DMS53 treated with DMSO at 0.1 percent for 48 hours (cell line): Measurements from ENCODE around the gene PTPN7.
"Not testable (repeated sequence)": the region's sequence is repeated elsewhere in the genome, so short reads cannot be mapped to it uniquely, and the experiment has no call there.

Source experiments
- DNase-seq: peaks from one replicate; lab custom pipeline; 2025; ENCODE audit not compliant: unreplicated experiment; lab: John Stamatoyannopoulos, UW

The PTPN7 gene

DNA sequence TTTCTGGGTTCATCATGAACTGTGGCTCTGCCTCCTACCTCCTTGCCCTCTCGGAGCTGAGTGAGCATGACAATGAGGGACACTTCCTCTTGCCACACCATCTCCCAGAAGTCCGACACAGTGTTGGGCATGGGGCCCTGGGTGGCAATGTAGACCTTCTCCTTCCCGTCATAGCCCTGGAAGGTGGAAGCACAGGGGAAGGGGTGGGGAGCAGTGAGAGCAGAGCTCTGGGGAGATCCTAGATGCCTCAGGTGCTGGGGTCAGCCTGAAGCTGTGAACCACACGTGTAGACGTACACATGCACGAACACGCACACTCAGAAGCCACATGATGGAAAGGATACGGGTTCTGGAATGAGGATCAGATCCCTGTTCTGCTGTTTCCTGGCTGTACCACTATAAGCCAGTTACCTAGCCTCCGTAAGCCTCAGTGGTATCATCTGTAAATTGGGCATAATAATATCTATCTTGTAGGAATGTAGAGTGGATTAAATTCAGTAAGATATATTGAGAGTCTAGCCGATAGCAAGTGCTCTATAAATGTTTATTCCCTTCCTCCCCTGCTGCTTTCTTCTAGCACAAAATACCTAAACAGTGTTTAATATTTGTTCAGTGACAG lies 6.1 kb downstream of the PTPN7 start:
- DNase-seq = no peak

DNA sequence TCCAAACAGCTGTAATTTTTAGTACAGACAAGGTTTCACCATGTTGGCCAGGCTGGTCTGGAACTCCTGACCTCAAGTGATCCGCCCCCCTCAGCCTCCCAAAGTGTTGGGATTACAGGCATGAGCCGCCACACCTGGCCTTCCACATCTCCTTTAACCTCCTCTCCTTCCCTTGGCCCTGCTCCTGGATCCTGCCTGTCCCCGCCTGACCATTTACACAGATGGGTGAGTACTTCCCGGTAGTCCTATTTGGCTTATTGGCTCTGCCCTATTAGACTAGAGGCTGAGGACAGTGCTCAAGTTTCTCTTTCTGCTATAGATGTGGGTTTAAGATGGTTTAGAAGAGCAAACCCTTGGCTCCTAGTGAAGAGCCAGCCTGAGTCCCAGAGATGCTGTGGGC lies 7.1 kb downstream of the PTPN7 start:
- DNase-seq = no peak

DNA sequence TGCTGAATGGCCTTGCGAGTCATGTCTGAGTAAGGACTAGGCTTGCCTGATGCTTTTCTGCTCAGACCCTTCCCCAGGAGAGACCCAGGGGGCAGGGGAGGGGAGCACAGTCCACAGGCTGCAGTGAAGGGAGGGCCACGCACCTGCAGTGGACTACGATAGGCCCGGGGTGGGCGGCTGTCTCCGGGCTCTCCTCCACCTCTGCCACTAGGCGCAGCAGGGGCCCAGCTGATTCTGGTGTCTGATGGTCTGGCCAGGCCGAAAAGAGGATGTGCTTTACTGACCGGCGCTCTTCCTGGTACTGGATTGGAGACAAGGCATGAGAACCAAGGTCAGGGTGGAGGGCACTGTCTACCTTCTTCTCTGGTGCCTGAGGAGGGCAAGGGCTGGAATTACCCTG lies 8.0 kb downstream of the PTPN7 start:
- no peak for DNase-seq

DNA sequence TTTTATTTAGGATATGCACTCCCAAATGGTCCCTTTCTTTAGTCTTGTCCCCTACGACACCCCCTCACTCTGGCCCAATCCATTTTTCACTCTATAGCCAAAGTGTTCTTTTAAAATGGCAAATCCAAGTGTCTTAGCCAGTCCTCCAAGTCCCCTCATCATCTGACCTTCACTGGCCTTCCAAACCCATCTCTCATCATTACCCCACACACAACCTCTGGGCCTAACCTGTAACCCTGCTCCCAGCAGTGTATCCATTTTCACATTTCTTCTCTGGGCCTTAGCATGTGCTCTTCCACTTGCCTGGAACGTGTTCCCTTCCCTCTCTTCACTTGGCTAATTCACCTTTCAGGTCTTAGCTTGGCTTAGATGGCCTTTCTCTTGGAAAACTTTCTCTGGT lies 9.4 kb downstream of the PTPN7 start:
- DNase-seq = no peak

DNA sequence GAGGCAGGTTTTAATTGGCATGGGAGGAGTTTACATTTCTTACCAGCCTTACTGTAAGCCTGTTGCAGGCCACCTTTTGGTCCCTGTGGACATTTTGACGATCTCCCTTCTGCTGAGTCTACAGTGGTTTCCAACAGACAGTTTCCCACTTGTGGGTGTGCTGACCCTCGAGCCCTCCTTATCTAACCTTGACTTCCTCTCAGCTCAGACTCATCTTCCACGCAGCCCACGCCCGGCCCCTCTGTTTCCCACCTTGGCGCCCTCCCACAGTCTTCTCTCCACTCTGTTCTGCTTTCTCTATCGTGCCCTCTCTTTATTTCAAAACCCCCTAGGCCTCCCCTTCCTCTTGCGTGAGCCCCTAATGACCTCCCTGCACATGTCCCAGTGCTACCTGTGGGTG lies 9.8 kb downstream of the PTPN7 start:
- DNase-seq = no peak

DNA sequence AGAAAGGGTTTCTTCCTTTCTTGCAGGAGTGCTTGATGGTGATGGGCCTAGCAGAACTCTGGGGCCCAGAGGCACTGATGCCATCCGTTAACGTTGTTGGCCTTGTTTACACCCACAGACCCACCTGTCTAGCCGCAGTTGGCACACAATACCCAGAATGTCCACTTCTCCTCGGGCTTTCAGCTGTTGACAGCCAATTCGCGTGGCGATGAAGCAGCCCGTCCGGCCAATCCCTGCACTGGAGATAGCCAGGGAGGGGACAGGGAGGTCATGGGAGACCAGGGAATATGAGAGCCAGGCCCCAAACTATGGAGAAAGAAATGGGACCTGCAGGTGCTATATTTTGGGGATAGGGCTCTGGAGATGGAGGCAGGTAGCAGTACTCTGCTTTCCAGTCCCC lies 10.2 kb downstream of the PTPN7 start:
- DNase-seq = no peak

DNA sequence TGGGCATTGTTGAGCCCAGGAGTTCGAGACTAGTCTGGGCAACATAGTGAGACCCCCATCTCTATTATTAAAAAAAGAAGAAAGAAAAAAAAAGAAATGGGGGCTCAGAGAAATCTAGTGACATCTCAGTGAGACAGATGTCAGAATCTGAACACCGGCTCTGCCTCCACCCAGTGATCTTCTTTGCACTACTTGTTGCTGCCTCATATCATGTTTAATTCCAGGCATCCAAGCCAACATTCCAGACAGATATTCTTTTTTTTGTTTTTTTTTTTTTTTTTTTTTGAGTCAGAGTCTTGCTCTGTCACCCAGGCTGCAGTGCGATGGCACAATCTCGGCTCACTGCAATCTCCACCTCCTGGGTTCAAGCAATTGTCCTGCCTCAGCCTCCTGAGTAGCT lies 10.8 kb downstream of the PTPN7 start:
- no peak for DNase-seq

DNA sequence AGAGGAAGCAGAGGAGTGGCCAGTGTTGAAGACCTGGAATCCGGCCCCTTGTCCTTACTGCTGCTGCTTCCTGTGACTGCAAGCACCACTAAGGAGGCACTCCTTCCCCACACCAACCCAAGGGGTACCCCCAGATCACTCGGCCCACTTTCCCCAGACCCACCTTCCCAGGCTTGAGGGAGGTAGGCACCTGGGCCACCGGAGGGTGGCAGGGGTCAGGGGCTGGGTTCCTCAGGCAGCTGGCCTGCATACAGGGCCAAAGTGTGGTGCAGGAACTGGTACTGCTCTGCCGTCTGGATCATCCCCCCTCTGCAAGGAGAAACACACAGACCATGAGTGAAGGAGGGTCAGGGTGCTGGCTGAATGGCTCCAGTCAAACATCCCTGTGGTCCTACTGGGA lies 12.0 kb downstream of the PTPN7 start:
- no peak for DNase-seq

DNA sequence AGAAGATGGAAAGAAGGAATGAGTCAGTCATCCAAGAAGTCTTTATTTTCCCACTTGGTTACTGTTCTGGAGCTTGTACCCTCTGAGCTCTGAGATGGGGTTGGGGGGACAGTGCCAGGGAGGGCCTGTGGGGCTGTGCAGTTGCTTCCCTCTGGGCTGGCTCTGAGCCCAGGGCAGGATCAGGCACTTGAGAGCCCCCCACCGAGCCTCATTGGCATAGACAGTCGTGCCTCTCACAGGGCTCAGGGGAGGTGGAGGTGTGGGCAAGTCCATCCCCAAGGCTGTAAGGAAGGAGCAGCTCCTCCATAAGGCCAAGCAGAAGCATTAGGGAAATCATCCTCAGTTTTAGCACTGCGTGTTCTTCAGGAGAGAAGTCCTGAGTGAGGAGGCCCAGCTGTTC lies 13.4 kb downstream of the PTPN7 start:
- DNase-seq = no peak

DNA sequence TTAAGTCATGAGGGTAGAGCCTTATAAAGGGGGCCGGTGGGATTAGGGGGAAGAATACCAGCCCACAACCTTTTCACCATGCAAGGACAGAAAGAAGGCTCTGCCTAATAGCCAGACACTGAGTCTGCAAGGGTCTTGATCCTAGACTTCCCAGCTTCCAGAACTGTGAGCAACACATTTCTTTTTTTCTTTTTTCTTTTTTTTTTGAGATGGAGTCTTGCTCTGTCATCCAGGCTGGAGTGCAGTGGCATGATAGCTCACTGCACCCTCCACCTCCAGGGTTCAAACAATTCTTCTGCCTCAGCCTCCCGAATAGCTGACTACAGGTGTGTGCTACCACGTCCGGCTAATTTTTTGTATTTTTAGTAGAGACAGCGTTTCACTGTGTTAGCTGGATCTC lies 14.1 kb downstream of the PTPN7 start:
- no peak for DNase-seq

DNA sequence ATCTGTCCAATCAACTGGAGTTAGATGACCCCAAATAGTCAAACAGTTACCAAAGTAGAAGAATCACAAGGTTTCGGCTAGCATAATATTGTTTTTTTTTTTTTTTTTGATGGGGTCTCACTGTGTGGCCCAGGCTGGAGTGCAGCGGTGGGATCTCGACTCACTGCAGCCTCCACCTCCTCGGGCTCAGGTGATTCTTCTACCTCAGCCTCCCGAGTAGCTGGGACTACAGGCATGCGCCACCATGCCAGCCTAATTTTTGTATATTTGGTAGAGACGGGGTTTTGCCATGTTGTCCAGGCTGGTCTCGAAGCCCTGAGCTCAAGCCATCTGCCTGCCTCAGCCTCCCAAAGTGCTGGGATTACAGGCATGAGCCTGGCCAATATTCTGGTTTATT lies 14.7 kb downstream of the PTPN7 start:
- not testable (repeated sequence) for DNase-seq

DNA sequence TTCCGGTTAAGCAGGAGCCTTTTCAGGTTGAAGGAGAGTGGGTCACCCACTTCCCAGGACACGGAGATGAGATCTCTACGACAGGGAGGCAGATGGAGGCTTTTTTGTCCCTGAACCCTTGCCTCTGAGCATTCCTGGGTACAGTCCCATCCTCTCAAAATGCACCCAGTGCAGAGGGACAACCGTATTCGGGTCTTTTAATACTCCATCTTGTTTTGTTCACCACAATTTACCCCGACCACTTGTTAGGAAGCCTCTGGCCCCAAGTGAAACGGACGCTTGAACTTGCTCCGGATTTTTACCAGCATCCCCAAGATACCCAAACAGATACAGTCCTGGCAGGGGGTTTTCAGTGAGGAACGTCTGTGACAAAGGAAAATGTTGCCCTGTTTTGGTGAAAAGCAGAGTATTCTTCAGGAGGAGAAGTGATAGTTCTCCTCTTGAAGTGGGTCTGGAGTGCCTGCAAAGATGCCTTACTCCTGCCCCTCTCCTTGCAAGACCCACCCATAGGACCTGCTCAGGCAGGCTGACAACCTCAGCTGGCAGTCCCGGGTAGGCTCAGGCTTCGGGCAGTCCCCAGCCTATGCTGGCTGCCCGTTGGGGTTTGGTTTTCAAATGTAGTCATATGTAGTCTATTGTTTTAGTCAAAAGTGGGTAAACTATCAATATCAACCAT lies 15.2 kb downstream of the PTPN7 start:
- DNase-seq = no peak

DNA sequence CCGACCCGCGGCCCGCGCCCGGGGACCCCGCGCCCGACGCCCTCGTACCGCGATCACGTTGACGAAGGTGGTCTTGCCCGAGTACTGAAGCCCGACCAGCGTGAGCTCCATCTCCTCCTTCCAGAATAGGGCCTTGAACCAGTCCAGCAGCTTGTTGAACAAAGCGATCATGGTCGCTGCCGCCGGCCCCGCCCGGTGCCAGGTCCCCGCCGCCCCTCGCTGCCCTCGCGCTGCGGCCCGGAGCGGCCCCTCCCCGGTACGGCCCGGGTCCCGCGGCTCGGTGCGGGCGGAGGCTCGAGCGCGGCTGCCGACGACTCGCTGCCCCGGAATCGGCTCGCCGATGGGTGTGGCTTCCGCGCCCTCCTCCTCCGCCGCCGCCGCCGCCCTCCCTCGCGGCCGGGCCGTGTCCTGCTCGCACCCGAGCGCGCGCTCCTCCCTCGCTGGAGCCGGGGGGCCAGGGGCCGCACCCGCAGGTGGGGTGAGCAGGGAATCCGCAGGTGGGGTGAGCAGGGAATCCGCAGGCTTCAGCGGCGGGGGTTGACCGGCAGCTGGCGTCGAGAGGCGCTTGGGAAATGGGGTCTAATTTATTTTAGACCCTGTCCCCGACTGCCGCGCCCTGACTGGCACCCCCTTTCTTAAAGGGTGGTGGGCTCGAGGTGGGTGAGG lies 15.9 kb downstream of the PTPN7 start, which contains the start of gene ARL8A:
Gene ARL8A, minus strand, starts transcription at position 336 of the 666 bp plus-strand sequence. Its CDS starts 165 bp downstream, at position 171.
- peak; percentile 37 for DNase-seq

DNA sequence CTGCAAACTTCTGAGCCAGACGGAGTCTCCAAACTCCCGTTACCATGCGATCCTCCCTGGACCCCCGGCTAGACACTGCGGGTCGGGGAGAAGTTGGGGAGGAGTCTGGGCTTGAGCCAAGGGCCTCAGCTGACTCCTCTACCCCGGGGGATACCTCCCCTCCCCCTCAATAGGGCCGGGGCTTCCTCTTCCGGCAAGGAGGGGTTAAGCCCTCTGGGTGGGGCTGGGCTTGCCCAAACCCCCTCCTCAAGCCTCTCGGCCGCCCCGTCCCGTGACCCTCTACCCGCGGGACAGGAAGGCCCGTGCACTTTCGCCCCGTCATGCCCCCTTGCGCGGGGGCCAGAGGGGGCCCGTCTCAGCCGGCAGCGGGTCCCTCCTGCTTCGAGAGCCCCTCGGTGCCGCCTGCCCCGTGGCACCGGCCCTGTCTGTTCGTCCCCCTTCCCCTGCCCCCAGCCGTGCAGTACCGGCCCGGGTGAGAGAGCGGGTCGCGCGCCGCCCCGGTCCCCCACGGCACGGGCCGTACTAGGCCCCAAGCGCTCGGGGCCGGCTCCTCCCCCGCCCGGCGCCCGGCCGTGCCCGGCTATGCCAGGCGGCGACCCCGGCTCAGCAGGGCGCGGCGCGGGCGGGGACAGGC lies 16.5 kb downstream of the PTPN7 start:
- DNase-seq = no peak

DNA sequence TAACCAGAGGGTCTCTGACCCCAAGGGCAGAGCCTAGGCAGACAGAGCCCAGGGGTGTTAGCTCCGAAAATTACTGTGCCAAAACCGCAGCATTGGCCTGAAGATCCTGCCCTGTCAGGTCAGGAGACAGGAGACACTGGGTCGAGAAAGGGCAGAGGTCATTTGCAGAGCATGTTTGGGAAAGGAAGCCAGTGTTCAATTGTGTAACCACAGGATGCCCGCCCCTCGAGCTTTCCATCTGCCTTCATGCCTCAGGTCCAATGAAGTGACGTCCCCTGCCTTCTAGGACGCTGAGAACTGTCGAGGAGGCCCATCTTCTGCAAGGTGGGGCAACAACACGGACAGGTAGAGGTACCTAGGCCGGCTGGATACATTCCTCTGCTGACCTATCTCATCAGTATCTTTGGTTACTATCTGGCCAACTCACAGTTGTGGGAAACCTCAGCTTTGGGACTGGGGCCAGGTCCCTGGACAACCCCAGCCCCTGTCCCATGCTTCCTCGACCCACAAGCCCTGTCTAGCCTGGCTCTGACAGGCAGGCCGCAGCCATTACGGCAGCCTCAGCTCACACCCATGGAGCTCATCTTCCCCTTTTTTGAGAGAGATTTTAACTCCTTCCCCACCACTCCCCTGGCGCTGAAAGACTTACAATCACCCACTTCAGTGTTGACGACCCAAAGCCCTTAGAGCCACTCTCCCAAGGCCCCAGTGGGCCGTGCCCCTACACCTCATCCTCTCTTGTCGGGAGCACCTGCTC lies 17.2 kb downstream of the PTPN7 start:
- no peak for DNase-seq

DNA sequence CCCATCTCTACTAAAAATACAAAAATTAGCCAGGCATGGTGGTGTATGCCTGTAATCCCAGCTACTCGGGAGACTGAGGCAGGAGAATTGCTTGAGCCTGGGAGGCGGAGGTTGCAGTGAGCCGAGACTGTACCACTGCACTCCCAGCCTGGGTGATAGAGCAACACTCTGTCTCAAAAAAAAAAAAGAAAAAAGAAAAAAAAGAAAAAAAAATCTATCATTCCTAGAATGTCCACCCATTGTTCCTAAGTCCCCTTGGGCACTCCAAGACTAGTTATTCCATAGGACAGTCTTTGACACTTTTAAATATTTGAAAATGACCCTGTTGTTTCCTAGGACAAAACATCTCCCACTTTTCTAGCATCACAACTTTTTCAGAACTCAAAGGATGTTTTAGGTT lies 18.9 kb downstream of the PTPN7 start:
- not testable (repeated sequence) for DNase-seq

DNA sequence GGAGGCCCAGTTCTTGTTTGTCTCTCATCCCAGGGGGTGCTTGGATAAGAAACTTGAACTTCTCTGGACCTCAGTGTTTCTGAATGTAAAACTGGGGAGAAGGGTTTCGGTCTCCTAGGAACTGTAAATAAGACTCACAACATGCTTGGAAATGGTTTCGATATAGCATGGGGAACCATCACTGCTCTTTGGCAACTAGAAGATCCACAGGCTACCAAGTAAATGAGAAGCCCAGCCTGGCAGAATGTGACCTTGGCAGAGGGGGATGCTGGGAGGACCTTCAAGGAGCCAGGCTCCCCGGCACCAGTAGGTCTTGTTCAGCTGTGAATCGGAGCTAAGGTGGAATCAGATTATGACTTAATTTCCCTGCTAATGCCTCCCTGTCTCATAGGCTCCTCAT lies 19.6 kb downstream of the PTPN7 start:
- DNase-seq = no peak

DNA sequence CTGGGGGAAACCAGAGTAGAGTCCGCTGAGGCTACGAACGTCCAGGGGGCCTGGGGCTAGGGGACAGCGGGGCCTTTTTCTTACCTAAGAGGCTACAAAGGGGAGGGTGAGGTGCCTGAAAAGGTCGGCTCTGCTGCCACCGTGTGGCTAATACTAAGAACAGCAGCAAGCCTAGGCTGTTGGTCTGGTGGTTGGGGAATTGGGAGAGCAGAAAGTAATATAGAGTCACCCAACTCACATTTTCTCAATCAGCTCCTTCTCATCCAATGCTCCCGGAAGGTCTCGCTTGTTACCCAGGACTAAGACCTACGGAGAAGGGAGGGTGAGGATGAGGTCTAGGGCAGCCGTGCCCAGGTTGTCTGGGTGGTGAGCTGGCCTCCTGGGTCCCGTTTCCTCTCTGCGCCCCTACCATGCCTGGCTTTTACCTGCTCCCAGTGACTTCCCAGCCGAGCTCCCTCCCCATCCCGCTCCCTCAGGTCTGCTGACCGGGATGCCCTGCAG lies 25.1 kb downstream of the PTPN7 start:
- peak; percentile 83 for DNase-seq

DNA sequence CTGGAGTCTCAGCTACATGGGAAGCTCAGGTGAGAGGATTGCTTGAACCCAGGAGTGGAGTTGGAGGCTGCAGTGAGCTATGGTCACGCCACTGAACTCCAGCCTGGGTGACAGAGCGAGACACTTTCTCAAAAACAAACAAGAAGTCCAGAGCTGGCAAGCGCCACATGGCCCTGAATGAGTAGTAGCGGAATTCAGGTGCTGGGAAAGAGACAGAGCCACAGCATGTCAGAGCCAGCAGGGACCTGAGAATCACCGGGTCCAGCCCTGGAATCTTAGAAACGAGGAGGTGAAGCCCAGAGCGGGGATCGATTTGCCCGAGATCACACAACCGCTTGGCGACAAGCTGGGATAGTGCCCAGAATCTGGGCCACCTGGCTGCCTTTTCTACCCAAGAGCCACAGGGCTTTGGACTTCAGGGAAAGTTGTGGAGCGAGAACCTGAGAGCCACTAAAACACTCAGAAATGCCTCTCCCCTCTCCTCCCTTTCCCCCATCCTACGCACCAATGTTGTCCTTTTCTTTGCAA lies 25.7 kb downstream of the PTPN7 start:
- DNase-seq = no peak

DNA sequence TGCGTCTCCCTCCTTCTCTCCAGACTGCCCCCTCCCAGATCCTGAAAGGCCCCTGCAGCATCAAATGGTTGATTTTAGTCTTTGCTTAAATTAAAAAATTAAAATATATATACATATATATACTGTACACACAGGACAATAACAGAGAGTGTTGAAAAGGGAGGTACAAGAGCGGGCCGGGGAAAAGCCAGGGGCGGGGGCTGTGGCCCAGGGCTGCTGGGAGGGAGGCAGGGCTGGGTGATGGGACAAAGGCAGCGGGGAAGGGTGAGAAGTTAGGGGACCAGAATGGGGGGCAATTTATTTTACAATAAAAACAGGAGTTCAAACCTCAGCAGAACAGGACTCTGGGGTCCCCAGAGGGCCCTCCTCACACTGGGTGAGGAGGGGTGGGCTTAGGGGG lies 26.4 kb downstream of the PTPN7 start:
- no peak for DNase-seq

DNA sequence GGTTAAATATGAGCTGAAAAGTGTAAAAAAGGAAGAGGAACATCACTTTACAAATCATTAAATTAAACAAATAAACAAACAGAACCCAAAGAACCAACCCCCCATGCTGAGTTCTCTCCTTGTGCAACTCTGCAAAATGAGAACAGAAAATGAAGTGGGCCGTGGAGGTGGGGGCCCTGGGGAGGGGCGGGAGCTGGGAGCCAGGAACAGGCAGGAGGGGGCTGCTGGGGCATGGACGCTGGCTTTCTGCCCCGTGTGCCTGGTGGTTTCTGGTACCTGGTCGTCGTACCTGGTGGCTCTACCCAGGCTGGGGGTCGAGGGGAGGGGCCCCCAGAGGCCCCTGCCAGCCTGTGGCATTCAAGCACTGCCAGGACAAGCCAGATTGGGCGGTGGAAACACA lies 26.9 kb downstream of the PTPN7 start:
- DNase-seq = no peak
